ENCODE measurements around the gene DNAJC16. TPM values are rescaled to one million over a fixed set of nuclear protein-coding genes. Genes with fewer than 3 reads are reported as not detected.

The DNAJC16 gene
- total and polyA plus RNA-seq, 2 of the 13 experiments (the other 11 are each of a cell fraction or from before 2014, with no cell fraction given): 11.4 to 15.4 TPM

DNA sequence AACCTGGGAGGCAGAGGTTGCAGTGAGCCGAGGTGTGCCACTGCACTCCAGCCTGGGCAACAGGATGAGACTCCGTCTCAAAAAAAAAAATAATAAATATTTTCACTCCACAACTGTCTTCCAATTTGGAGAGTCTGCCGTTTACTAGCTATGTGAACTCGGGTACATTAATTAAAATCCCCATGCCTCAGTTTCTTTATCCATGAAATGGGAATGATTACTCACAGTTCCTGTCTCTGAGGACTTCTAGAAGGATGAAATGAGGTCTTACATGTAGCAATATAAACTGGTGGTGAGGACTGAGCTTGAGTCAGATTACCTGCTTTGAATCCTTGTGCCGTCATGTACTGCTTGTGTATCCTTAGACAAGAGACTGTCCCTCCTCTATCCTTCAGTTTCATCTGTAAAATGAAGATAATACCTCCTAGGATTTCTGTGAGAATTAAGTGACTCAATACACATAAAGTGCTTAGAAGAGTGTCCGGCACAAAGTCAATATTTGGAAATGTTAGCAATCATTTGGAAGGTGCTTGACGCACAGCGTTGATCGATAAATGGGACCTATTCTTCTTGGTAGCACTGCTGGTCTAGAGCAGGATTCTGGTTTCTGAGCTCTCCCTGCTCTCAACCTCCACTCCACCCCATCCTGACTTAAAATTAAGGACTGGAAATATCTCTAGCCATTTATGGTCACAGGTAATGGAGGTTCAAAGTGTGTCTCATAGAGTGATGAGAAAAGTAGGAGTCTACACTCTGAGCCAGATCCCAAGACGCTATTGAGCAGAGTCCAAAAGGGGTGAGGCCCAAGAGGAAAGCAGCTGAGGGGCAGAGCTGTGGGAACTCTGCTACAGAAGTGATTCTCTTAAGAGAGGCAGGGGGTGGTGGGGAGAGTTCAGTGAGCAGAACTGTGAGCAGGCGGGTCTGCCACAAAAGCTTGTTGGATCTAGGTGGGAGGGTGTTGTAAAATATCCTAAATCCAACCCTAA is 79.0 kb downstream of the DNAJC16 start (continued):
- TF ChIP-seq, protein P1, sequence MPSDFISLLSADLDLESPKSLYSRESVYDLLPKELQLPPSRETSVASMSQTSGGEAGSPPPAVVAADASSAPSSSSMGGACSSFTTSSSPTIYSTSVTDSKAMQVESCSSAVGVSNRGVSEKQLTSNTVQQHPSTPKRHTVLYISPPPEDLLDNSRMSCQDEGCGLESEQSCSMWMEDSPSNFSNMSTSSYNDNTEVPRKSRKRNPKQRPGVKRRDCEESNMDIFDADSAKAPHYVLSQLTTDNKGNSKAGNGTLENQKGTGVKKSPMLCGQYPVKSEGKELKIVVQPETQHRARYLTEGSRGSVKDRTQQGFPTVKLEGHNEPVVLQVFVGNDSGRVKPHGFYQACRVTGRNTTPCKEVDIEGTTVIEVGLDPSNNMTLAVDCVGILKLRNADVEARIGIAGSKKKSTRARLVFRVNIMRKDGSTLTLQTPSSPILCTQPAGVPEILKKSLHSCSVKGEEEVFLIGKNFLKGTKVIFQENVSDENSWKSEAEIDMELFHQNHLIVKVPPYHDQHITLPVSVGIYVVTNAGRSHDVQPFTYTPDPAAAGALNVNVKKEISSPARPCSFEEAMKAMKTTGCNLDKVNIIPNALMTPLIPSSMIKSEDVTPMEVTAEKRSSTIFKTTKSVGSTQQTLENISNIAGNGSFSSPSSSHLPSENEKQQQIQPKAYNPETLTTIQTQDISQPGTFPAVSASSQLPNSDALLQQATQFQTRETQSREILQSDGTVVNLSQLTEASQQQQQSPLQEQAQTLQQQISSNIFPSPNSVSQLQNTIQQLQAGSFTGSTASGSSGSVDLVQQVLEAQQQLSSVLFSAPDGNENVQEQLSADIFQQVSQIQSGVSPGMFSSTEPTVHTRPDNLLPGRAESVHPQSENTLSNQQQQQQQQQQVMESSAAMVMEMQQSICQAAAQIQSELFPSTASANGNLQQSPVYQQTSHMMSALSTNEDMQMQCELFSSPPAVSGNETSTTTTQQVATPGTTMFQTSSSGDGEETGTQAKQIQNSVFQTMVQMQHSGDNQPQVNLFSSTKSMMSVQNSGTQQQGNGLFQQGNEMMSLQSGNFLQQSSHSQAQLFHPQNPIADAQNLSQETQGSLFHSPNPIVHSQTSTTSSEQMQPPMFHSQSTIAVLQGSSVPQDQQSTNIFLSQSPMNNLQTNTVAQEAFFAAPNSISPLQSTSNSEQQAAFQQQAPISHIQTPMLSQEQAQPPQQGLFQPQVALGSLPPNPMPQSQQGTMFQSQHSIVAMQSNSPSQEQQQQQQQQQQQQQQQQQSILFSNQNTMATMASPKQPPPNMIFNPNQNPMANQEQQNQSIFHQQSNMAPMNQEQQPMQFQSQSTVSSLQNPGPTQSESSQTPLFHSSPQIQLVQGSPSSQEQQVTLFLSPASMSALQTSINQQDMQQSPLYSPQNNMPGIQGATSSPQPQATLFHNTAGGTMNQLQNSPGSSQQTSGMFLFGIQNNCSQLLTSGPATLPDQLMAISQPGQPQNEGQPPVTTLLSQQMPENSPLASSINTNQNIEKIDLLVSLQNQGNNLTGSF (CRISPR knock-in tag; IDR thresholded peaks at IDR 0.05): no peak
- TF ChIP-seq SKI (IDR thresholded peaks at IDR 0.05; ENCODE audit: partially characterized antibody) (no peak), FOXO1 (CRISPR knock-in tag; IDR thresholded peaks at IDR 0.05) (no peak; the same call in 1 of the 2 replicates), ZNF558 (CRISPR knock-in tag; IDR thresholded peaks at IDR 0.05; ENCODE audit: borderline replicate concordance) (no peak), SOX5 (CRISPR knock-in tag; IDR thresholded peaks at IDR 0.05; ENCODE audit: borderline replicate concordance) (peak; percentile 83), JUN (CRISPR knock-in tag; IDR thresholded peaks at IDR 0.05) (no peak), FOSL2 (CRISPR knock-in tag; IDR thresholded peaks at IDR 0.05) (peak; percentile 77), ZBTB4 (CRISPR knock-in tag; IDR thresholded peaks at IDR 0.05; ENCODE audit: borderline replicate concordance) (no peak), CEBPG (CRISPR knock-in tag; IDR thresholded peaks at IDR 0.05) (0 out of 2 replicates have a peak, but pooled peaks have one; percentile 33), CBX2 (IDR thresholded peaks at IDR 0.05; ENCODE audit: low read depth, low read length) (no peak), CBX2 (CRISPR knock-in tag; IDR thresholded peaks at IDR 0.05; ENCODE audit: low read depth) (no peak), TEAD2 (CRISPR knock-in tag; IDR thresholded peaks at IDR 0.05) (no peak)
- TF ChIP-seq, protein P2, sequence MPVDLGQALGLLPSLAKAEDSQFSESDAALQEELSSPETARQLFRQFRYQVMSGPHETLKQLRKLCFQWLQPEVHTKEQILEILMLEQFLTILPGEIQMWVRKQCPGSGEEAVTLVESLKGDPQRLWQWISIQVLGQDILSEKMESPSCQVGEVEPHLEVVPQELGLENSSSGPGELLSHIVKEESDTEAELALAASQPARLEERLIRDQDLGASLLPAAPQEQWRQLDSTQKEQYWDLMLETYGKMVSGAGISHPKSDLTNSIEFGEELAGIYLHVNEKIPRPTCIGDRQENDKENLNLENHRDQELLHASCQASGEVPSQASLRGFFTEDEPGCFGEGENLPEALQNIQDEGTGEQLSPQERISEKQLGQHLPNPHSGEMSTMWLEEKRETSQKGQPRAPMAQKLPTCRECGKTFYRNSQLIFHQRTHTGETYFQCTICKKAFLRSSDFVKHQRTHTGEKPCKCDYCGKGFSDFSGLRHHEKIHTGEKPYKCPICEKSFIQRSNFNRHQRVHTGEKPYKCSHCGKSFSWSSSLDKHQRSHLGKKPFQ (CRISPR knock-in tag; IDR thresholded peaks at IDR 0.05; ENCODE audit: insufficient replicate concordance): no peak
- TF ChIP-seq, protein P3, sequence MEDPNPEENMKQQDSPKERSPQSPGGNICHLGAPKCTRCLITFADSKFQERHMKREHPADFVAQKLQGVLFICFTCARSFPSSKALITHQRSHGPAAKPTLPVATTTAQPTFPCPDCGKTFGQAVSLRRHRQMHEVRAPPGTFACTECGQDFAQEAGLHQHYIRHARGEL (CRISPR knock-in tag; IDR thresholded peaks at IDR 0.05): no peak
- TF ChIP-seq, protein P4, sequence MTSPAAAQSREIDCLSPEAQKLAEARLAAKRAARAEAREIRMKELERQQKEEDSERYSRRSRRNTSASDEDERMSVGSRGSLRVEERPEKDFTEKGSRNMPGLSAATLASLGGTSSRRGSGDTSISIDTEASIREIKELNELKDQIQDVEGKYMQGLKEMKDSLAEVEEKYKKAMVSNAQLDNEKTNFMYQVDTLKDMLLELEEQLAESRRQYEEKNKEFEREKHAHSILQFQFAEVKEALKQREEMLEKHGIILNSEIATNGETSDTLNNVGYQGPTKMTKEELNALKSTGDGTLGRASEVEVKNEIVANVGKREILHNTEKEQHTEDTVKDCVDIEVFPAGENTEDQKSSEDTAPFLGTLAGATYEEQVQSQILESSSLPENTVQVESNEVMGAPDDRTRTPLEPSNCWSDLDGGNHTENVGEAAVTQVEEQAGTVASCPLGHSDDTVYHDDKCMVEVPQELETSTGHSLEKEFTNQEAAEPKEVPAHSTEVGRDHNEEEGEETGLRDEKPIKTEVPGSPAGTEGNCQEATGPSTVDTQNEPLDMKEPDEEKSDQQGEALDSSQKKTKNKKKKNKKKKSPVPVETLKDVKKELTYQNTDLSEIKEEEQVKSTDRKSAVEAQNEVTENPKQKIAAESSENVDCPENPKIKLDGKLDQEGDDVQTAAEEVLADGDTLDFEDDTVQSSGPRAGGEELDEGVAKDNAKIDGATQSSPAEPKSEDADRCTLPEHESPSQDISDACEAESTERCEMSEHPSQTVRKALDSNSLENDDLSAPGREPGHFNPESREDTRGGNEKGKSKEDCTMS (CRISPR knock-in tag; conservative IDR thresholded peaks at IDR 0.05): no peak

Measured in HepG2 (cell line).